GM21447 (cell line): ENCODE measurements around the gene SHROOM1.
A peak's percentile ranks its signal among the peaks of the same experiment; 100 is the strongest.

Source experiments
- ATAC-seq: cut with Tn5 transposase; IDR thresholded peaks from one replicate; pipeline ENCODE4 v1.9.1; 2021; ENCODE audit not compliant: unreplicated experiment

SHROOM1 gene

GRCh38 chr5:132826424-132827082 lies 3.9 kb downstream of the SHROOM1 start:
- ATAC-seq = no peak

DNA sequence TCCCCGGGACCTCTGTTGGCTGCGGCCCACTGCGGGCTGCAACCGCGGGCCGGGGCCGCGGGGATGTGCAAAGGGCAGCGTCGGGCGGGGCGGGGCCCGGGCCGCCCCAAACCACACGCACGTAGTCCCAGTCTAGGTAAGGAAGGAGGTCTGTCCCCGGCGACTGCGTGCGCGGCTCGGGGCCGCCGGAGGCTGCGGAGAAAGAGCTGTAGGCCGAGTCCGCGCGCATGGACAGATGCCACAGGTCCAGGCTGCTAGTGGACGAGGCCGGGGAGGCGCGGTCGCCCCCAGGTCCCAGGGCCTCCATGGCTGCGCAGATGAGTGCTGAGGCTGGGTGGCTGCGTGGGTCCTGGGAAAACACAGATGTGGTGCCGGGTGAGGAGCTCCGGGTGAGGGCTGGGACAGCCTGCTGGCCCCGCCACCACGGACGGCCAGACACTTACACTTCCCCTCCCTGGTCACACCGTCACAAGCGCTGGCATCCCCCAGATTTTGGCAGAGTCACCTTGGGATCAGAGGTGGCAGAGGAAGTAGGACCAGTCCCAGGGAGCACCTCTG lies 4.5 kb downstream of the SHROOM1 start:
- ATAC-seq = no peak

GRCh38 chr5:132825033-132825833 lies 5.2 kb downstream of the SHROOM1 start:
- ATAC-seq = no peak

DNA sequence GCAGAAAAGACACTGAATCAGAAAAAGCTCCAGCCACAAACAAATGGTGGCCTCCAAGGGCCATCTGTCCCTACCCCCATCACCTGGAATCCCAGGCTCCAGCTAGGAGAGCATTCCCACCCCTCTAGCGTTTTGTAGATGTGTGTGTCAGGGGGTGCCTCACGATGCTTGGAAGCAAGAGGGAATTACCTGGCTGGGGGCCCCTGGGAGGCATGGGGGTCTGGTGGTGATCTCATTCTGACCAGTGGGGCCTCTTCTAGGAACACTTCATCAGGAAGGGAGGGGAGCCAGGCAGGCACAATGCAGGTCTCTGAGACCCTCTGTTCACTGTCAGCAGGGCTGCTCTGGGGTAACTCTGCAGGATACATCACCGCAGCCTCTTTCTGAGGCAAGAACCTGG lies 6.0 kb downstream of the SHROOM1 start:
- no peak for ATAC-seq

- no peak for ATAC-seq
Observed at GRCh38 chr5:132823481-132824050, 6.9 kb downstream of the SHROOM1 start.

DNA sequence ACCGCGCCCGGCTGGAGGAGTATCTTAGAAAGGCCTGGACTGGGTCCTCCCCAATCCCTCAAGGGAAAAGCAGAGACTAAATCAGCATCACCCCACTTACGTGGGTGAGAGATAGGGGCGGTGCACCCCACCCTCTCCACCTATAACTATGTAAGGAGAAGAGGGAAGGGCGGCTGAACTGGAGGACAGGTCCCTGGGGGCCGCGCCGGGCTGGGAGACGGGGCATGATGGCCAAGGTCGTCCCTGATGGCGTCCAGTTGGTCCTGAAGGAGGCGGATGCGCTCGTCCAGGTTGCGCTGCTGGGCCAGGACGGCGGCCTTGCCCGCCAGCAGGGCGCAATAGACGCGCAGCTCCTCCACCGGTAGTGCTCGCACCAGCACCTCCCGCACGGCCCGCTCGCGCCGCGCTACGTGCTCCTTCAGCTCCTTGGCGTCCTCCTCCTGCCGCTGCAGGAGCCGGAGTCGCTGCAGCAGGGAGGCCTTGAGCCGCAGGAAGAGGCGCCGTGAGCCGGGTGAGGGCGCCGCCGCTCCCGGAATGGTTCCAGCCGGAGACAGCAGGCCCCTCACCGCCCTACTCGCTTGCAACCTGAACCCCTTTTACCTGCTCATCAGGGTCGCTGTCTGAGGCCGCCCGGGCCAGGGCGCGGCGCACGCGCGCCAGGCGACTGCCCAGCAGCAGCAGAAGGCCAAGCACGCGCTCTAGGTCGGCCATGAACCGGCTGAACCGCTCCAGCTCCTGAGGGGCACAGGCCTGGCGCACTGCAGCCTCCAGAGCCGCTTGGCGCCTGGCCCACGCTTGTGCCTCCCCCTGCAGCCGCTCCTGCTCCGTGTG lies 7.6 kb downstream of the SHROOM1 start:
- ATAC-seq = no peak

DNA sequence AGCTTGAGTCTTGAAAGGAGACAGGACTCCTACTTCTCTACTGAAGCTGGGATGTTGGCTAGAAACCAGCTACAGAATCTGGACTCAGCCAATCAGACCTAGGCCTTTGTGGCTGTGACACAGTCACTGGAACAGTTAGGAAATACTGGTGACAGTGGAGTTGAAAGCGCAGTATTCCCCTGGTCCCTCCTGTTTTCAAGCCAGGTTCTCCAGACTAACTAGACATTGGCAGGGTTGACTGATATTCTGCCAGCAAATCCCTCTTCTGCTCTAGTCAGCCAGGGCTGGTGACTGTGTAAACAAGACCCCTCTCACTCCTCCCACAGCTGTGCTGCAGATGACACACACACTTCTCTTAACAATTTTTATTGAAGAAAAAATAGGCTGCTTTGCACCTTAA lies 8.7 kb downstream of the SHROOM1 start:
- ATAC-seq = no peak

DNA sequence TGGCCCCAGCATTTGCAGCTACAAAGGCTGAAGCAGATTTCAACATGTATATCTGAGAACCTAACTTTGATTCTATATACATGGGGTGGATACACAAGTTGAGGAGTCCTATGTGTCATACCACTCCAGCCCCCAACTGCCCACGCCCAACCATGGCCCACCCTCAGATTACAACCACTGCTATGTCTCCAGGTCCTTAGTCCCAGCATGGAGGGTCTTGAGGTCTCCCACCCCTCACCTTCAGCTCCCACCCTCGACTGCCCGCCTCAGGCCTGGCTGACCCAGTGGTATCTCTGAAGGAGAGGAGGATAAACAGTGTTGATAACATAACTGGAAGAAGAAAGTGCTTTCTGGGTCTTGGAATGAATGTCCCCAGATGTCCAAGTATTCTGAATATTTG lies 9.1 kb downstream of the SHROOM1 start:
- no peak for ATAC-seq

DNA sequence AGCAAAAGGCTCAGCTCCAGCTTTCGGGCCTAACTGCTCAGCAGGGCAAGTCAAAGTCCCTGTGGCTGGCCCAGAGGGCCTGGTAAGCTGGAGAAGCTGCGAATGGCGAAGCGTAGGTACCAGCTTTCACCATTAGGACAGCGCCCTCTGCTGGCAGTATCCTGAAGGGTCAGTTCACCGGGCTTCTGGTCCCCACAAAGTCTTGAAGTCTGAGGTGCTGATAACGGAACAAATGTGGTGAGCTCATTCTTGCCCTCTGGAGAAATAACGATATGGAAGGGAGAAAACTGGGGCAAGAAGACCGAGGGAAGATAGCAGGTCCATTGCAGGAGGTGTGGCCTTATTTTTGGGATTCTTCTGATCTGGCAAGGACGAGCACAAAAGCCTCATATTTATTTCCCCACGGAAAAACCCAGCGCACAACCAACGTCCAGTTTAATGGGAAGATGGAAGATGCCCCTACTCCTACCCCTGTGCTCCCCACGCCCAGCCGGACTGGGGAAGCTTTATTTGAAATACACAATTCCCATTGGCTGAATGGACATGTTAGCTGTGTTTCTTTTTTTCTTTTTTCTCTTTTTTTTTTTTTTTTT lies 10.2 kb downstream of the SHROOM1 start:
- ATAC-seq = peak; percentile 82

DNA sequence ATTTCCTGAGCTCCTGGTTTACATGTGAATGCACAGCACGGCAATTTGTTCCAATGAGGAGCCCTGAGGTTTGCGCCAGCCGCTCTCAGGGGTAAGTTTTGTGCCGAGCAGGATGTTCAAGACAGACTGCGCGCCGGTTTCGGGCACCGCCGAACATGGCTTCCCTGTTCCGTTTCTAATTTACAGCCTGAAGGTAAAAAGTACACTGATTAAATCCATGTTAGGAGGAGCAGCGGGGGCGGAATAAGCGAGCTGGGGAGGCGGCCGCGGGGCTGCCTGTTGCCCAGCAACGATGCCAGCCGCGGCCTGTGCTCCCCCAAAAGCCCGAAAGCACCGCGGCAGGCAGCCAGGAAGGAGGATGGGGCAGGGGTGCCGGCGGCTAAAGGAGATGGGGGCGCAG lies 11.0 kb downstream of the SHROOM1 start:
- ATAC-seq = no peak

DNA sequence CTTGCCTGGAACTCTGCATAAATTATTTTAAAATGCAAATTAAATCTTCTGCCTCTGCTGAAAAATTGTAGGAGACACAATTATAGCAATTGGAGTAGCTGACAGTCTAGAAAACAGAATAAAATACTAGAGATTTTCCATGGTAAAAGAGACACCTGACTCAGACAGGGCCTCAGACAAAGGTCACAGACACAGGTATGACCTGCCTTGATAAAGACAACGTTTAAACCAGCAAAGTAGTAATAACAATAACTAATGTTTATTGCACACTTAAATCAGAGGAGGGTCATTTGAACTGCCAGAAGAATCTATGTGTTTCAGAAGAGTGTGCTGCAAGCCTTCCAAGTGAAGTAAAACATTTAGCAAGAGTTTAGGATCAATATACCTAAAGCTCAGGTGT lies 13.4 kb downstream of the SHROOM1 start:
- ATAC-seq = no peak

- no peak for ATAC-seq
Observed at GRCh38 chr5:132816554-132816953, 13.9 kb downstream of the SHROOM1 start.

- ATAC-seq = no peak
Observed at GRCh38 chr5:132816083-132816482, 14.4 kb downstream of the SHROOM1 start.

GRCh38 chr5:132815454-132815853 lies 15.0 kb downstream of the SHROOM1 start:
- no peak for ATAC-seq

- ATAC-seq = no peak
Observed at GRCh38 chr5:132814503-132815294, 15.7 kb downstream of the SHROOM1 start.

DNA sequence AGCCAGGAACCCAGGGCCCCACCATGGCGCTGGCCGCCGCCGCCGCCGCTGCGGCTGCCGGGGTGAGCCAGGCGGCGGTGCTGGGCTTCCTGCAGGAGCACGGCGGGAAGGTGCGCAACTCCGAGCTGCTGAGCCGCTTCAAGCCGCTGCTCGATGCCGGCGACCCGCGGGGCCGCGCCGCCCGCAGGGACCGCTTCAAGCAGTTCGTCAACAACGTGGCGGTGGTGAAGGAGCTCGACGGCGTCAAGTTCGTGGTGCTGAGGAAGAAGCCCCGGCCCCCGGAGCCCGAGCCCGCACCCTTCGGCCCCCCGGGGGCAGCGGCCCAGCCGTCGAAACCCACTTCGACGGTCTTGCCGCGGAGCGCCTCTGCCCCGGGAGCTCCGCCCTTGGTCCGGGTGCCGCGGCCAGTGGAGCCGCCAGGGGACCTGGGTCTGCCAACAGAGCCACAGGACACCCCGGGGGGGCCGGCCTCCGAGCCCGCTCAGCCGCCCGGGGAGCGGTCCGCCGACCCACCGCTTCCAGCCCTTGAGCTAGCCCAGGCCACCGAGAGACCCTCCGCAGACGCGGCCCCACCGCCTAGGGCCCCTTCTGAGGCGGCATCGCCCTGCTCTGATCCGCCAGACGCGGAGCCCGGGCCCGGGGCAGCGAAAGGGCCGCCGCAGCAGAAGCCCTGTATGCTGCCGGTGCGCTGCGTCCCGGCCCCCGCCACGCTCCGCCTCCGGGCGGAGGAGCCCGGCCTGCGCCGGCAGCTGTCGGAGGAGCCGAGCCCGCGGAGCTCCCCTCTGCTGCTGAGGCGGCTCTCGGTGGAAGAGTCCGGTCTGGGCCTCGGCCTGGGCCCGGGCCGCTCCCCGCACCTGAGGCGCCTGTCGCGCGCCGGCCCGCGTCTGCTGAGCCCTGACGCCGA lies 16.6 kb downstream of the SHROOM1 start:
- no peak for ATAC-seq

- ATAC-seq = no peak
Observed at GRCh38 chr5:132812781-132813598, 17.5 kb downstream of the SHROOM1 start, which contains the start of gene SOWAHA. Gene SOWAHA, plus strand, starts transcription at chr5:132813302. Its CDS starts 320 bp downstream, at chr5:132813622.
